Posterior cingulate gyrus (tissue), 11 donors: ENCODE results near the gene AIP.
A peak's percentile ranks its signal among the peaks of the same experiment; 100 is the strongest.

Experiments
- DNase-seq, 10 donors: peaks; one replicate each; pipeline versions ENCODE4 v3.0.0 to v3.0.0-alpha.2; 2020 to 2021; ENCODE audit warnings: mixed read lengths in 3 of 10
- intact Hi-C: fragments of 100-400 bp; cut with DNase I; formaldehyde crosslinking; loops from one replicate; pipeline ENCODE4 v1.15.1; 2023

The AIP gene

GRCh38 chr11:67482827-67483798 lies at the start of gene AIP:
Gene AIP (plus strand): TSS chr11:67483026. CDS start chr11:67483159, 133 bp downstream.
- intact Hi-C loops, result loop anchor here (2.0 kb wide), 1 partner anchor 14 kb away; the partner anchor contains the start of gene TMEM134
- peak; percentile 92 to 99 (median 96) for DNase-seq

DNA sequence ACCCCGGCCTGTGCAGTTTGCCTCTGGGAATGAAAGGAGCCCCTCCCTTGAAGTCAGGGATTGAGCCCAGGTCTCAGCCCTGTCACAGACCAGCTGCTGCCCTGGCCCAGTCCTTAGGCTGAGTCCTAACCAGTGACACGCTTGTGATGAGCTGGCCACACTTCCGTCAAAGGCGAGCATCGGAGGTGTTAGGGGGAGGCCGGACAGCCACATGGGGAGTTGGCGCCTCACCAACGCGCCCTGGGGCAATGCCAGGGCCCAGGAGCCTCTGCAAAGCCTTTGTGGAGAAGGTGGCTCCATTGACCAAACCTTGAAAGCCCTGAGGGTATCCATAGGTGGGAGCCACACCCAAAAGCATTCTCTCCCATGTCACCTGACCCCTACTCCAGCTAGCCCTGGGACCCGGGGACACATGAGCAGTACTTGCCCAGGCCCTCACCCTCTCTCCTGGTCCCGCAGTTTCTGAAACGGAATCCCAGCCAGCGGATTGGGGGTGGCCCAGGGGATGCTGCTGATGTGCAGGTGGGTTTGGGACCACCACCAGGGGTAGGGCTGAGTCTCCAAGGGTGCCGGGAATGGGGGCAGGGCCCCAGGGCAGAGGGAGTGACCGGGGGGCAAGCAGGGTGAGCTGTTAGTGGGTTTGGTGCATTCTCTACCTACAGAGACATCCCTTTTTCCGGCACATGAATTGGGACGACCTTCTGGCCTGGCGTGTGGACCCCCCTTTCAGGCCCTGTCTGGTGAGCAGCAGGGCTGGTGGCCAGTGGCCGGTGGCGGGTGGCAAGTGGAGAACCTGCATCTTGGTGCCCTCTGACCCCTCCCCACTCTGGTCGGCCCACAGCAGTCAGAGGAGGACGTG lies 49.1 kb upstream of the AIP start:
- no peak for DNase-seq
- intact Hi-C loops, result loop anchor here (5.0 kb wide), 1 partner anchor 39 kb away; no protein-coding TSS in a partner anchor

- intact Hi-C loops, result loop anchor here (5.0 kb wide), 1 partner anchor 38 kb away; no protein-coding TSS in a partner anchor
Observed at GRCh38 chr11:67434395-67434881, 48.4 kb upstream of the AIP start.

DNA sequence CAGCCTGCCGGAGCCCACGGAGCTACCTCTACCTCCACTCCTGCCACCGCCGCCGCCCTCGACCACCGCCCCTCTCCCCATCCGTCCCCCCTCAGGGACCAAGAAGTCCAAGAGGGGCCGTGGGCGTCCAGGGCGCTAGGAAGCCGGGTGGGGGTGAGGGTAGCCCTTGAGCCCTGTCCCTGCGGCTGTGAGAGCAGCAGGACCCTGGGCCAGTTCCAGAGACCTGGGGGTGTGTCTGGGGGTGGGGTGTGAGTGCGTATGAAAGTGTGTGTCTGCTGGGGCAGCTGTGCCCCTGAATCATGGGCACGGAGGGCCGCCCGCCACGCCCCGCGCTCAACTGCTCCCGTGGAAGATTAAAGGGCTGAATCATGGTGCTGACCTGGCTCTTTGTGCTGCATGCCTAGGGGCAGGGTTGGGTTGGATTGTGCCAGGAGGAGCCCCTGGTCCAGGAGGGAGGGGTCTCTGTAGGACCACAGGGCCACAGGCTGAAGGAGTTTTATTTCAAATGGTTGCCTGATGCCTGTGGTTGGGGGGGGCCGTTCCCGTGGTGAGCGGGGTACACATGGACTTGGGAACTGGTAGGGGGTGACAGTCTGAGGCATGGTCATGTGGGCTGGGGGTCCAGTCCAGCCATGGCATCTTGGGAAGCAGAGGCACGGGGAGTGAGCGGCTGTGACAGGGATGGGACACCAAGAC lies 47.6 kb upstream of the AIP start:
- intact Hi-C loops, result no loop called here
- DNase-seq, result no peak

More at GRCh38 chr11:67434395-67434881, 48.4 kb upstream of the AIP start:
- DNase-seq, result no peak

- intact Hi-C loops, result no loop called here
- no peak for DNase-seq
Observed at GRCh38 chr11:67435727-67436458, 46.9 kb upstream of the AIP start.

- intact Hi-C loops, result no loop called here
- DNase-seq, result no peak
Observed at GRCh38 chr11:67436459-67437081, 46.3 kb upstream of the AIP start.

DNA sequence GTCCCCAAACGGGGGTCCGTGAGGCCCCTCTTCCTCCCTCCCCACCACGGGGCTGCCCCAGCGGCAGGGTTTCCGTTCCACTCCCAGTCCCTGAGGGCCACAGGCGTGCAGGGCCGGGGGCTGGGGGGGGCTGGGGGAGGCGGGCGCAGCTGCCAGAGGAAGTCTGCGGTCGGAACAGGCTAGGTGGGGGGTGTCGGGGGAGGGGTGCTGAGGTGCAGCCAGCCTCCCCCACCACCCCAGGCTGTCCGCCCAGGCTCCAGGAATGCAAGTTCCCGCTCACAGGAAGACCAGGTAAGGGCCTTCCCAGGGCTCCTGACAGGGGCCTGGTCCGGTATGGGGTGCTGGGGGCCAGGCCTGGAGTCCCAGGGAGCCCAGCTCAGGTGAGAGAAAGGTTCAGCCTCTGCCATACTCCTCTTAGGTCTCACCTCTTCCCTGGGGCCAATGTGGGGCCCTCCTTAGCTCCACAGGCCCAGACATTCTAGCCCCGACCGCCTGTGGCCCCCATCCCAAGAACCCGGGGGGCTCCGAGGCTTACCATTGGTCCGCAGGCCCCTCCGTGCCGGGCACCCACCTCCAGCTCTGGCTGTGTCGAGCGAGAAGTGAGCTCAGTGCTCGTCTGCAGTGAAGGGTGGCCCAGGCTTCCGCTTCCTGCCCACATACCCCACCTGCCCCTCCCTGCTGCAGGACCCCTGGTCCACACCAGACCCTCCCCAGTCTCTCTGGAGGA lies 45.6 kb upstream of the AIP start, which contains the start of gene PTPRCAP:
Gene PTPRCAP, minus strand, starts transcription at position 601 of the 727 bp plus-strand sequence. Its CDS starts 63 bp downstream, at position 538.
- intact Hi-C loops, result no loop called here

GRCh38 chr11:67437809-67438157 lies 45.0 kb upstream of the AIP start:
- no peak for DNase-seq
- intact Hi-C loops, result no loop called here

More for the DNA sequence above, 45.6 kb upstream of the AIP start, which contains the start of gene PTPRCAP:
- no peak for DNase-seq

DNA sequence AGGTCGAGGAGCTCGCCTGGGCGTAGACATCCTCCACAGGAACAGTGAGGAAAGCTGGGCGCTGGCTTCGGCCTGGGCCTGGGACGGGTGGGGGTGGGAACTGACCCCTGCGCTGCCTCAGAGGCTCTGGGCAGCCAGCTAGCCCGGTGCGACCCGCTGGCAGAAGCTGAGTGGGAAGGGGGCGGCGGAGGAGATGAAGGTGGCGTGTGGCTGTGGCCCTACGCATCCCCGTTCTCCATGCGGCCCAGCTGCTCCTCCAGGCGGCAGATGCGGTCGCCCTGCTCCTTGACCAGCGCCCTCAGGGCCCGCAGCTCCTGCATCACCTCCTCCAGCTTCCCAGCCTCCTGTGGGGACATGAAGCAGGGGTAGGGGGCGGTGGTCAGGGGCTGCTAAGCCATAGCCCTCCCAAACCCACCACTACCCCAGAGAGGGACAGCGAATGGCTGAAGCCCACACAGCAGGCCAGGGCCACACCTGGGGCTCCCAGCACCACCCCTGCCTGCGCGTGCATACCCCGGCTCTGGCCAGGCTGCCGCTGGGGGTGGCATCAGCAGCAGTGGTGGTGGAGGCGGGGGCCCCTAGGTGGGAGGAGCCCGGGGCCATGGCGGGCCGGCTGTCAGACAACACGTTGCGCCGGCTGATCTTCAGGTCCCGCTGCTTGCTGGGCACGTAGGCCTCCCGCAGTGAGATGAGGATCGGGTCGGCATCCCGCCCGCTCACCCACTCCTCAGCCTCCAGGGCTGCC lies 44.5 kb upstream of the AIP start:
- intact Hi-C loops, result no loop called here
- DNase-seq, result peak in 1 of 10 donors; percentile 85

DNA sequence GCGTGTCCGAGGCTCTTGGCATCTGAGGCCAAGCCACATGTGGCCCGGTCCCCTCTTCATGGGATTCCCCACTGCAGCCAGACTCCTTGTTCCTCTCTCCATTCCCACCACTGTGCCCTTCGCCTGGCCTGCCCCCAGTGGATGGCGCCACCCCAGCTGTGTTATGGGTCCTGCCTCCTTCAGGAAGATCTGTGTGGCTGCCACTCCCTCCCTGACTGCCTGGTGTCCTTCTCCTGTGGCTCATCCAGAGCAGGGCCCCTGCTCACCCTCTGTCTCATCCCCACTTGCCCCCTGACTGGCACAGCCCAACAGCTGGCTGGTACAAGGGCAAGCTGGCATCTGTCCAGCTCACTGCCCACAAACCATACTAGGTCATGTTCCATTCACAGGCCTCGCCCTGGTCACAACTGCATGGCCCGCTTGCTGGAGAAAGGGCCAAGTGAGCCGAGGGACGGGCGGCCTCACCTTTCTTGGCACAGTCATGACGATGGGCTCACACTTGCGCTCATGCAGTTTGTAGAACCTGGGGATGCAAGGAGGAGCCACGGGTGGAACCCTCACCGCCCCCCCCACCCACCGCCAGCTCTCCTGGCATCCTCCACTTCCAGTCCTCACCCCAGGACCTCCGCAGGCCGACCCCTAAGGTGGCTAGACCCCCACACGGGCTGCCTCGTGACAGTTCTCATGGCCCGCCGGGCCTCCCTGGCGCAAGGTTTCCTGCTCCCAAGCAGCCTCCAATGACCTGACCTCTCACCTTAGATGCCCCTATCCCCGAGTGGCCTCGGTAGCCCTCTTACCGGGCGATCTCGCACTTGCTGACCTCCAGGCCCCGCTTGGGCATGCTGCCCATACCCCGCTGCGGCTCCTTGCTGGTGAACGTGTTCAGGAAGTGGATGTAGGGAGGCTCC lies 43.3 kb upstream of the AIP start:
- peak in 1 of 10 donors; percentile 87 for DNase-seq

DNA sequence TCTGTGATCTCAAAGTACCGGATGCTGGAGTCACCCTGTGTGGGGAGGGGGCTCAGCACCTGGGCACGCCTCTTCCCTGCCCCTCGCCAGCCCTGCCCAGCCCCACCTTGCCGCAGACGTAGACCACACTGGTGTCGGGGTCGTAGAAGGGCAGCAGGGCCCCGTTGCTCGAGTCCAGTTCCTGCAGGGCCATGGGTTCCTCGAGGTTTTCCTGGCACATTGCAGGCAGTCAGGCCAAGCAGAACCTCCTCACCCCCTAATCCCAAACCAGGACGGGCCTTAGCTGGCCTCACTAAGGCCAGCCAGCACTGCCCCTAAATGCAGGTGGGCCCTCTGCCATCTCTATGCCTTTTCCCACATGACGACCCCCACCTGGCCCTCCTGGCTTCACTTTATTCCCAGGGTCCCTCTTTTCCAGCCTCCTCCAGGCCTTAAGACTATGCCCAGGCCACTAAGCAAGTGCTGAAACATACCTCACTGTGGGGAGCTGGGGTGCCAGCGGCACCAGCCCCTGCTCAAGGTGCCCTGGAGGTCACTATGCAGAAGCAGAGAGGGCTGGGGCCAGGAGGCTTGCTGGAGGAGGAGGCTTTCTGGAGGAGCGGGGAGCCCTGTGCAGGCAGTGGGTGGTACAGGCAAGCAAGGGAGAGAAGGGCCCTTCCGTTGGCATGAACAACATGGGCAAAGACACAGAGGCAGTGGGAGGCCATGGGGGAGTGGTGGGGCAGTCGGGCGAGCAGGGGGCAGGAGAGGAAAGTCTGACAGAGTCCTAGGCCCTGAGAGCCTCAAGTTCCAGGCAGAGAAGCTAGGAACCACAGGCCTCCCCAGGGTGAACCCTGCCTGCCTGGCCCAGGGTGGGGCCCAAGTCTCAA lies 42.4 kb upstream of the AIP start:
- DNase-seq, result peak in 1 of 10 donors; percentile 78
- intact Hi-C loops, result loop anchor here (10.0 kb wide), 1 partner anchor 64 kb away; the partner anchor contains the start of genes CDK2AP2 and PITPNM1

More for the DNA sequence above, 43.3 kb upstream of the AIP start:
- intact Hi-C loops, result loop anchor here (10.0 kb wide), 1 partner anchor 65 kb away; the partner anchor contains the start of genes CDK2AP2 and PITPNM1

DNA sequence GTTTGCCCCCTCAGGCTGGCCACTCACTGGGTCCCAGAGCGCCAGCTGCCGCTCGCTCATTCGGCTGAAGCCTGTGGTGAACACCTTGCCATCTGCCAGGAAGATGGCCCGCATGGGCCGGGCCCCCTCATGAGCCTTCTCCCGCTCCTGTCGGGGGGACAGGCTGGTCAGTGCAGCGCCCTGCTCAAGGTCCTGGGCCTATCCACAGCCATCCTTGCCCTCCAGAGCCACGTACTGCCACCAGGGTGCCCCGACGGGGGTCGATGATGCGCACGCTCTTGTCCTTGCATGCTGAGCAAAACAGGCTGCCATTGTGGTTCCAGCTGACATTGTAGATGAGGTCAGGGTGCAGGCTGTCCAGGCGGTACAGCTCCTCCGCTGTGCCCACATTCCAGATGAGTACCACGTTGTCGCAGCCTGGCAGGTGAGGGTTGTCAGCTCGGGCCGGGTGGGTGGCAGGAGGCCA lies 41.7 kb upstream of the AIP start:
- intact Hi-C loops, result loop anchor here (10.0 kb wide), 1 partner anchor 64 kb away; the partner anchor contains the start of genes CDK2AP2 and PITPNM1
- DNase-seq, result peak in 1 of 10 donors; percentile 84

DNA sequence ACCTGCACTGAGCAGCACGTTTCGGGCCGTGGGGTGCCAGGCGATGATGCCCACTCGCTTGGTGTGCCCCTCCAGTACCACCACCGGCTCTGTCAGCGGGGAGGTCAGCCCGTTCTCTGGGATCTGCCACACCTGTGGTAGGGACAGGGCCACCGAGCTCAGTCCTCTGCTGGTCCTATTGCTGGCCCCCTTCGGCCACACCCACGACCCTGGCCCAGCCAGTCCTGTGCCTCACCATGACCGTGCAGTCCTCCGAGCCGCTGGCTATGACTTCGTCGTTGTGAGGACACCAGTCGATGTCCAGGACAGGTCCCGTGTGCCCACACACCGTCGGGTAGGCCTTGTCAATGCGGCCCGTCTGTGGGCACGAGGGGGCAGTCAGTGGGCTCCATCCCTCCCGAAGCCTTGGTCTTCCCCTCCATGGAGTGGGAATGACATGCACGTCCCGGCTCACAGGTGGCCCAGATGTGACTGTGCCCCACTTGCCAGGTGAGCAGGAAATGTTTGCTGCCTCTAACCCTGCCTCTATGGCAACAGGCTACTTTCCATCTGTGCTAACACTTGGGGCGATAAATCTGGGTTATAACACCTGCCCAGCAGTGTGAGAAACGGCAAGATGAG lies 41.0 kb upstream of the AIP start:
- DNase-seq, result peak in 1 of 10 donors; percentile 80
- intact Hi-C loops, result loop anchor here (10.0 kb wide), 1 partner anchor 63 kb away; the partner anchor contains the start of genes CDK2AP2 and PITPNM1
